ENCODE measurements around the gene GALNT18. TPM values are rescaled to one million over a fixed set of nuclear protein-coding genes. Genes with fewer than 3 reads are reported as not detected.

The GALNT18 gene
- total RNA-seq, 1 donor, result 4.7 TPM

DNA sequence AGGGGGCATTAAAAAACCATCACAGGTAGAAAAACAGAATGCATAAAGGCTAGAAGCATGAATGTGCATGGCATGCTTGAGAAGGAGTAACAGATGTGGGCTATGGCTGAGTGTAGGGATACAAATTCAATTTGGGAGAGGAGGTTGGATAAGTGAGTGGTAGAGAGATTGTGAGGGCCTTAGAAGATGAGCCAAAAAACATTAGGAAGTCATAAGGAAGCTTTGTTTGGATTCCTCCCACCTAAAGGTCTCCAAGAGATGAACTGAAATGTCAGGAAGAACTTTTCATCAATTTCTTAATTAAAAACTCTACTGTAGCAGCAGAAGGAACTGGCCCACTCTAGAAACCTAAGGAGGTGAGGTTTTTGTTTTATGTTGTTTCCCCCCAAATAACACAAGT, 227.6 kb downstream of the GALNT18 start:
- Histone ChIP-seq H3K36me3 (ENCODE audit: insufficient read depth, low read length) (no peaks in the 10 kb centered on the region), H3K4me1 (ENCODE audit: insufficient read depth, low read length) (peaks cover 26% of the 10 kb centered on the region), H3K27me3 (ENCODE audit: insufficient read depth, low read length) (peaks cover 6% of the 10 kb centered on the region), H4K20me1 (ENCODE audit: insufficient read depth, low read length) (no peaks in the 10 kb centered on the region), H3K4me2 (ENCODE audit: insufficient read depth, low read length) (no peak overlapping the region), H3K4me3 (ENCODE audit: insufficient read depth, low read length) (no peak overlapping the region), H3K79me2 (ENCODE audit: insufficient read depth, low read length) (no peaks in the 10 kb centered on the region), H2AFZ (ENCODE audit: low read length) (no peak overlapping the region), H3K9me3 (ENCODE audit: low read depth, low read length) (no peaks in the 10 kb centered on the region), H3K27ac (ENCODE audit: low read depth, low read length) (no peak overlapping the region)
- no peak for DNase-seq (ENCODE audit: insufficient read length, low spot score, missing footprints)
- TF ChIP-seq, protein P1, sequence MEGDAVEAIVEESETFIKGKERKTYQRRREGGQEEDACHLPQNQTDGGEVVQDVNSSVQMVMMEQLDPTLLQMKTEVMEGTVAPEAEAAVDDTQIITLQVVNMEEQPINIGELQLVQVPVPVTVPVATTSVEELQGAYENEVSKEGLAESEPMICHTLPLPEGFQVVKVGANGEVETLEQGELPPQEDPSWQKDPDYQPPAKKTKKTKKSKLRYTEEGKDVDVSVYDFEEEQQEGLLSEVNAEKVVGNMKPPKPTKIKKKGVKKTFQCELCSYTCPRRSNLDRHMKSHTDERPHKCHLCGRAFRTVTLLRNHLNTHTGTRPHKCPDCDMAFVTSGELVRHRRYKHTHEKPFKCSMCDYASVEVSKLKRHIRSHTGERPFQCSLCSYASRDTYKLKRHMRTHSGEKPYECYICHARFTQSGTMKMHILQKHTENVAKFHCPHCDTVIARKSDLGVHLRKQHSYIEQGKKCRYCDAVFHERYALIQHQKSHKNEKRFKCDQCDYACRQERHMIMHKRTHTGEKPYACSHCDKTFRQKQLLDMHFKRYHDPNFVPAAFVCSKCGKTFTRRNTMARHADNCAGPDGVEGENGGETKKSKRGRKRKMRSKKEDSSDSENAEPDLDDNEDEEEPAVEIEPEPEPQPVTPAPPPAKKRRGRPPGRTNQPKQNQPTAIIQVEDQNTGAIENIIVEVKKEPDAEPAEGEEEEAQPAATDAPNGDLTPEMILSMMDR (IDR thresholded peaks at IDR 0.05; ENCODE audit: extremely low read depth, low read depth, low read length), result no peak

DNA sequence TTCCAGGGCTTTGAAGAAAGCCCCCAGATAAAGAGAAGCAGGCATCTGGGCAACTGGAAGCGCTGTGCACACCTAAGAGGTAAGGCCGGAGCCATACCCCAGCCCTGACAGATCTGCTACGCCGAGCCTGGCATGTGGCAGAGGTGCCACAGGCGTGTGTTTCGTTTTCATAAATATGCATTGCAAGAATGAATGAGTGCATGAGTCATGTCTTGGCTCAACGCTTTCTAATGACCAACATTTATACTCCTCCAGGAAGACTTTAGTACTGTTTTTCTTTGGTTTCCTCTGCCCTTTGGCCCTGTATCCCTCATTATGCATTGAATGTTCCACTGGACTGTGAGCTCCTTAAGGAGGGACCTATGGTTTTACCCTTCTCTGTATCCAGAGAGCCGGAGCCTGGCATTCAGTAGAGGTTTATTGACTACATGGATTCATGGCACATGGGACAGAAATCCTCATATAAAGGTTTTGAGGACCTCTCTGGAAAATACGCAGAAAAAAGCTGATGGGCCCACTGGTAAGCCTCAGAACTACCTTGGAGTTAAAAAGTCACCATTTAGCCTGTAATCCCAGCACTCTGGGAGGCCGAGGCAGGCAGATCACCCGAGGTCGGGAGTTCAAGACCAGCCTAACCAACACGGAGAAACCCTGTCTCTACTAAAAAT, 229.9 kb downstream of the GALNT18 start:
- TF ChIP-seq, protein P1 (IDR thresholded peaks at IDR 0.05; ENCODE audit: extremely low read depth, low read depth, low read length), result no peak
- no peaks in the 10 kb centered on the region for H3K9me3 ChIP-seq (ENCODE audit: low read depth, low read length)
- H3K27ac ChIP-seq (ENCODE audit: low read depth, low read length), result peak overlapping the region; percentile 69
- peak; percentile 94 for DNase-seq (ENCODE audit: insufficient read length, low spot score, missing footprints)
- H3K36me3 ChIP-seq (ENCODE audit: insufficient read depth, low read length), result no peaks in the 10 kb centered on the region
- no peaks in the 10 kb centered on the region for H3K79me2 ChIP-seq (ENCODE audit: insufficient read depth, low read length)
- no peak overlapping the region for H3K4me3 ChIP-seq (ENCODE audit: insufficient read depth, low read length)
- no peaks in the 10 kb centered on the region for H4K20me1 ChIP-seq (ENCODE audit: insufficient read depth, low read length)
- peak overlapping the region; percentile 37 for H2AFZ ChIP-seq (ENCODE audit: low read length)
- peaks cover 3% of the 10 kb centered on the region for H3K27me3 ChIP-seq (ENCODE audit: insufficient read depth, low read length)
- H3K4me1 ChIP-seq (ENCODE audit: insufficient read depth, low read length), result peaks cover 25% of the 10 kb centered on the region
- peak overlapping the region; percentile 69 for H3K4me2 ChIP-seq (ENCODE audit: insufficient read depth, low read length)

DNA sequence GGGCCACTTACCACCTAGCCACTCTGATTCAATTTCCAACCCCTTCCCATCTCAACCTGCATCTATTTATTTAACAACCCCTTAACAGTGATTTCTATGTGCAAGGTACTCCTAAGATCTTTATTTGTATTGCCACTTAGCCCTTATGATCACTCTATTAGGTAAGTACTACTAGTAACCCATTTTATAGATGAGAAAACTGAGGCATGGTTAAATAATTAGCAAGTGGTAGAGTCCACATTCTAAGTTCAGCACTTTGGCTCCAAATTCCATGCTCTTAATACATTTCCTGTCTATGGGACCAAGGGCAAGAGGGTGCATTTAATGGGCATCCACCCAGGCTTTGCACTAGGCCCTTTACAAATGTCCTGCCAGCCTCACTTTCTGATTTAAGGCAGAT, 230.6 kb downstream of the GALNT18 start:
- peaks cover 17% of the 10 kb centered on the region for H3K4me1 ChIP-seq (ENCODE audit: insufficient read depth, low read length)
- H3K4me3 ChIP-seq (ENCODE audit: insufficient read depth, low read length), result no peak overlapping the region
- no peaks in the 10 kb centered on the region for H3K36me3 ChIP-seq (ENCODE audit: insufficient read depth, low read length)
- no peak overlapping the region for H2AFZ ChIP-seq (ENCODE audit: low read length)
- H3K9me3 ChIP-seq (ENCODE audit: low read depth, low read length), result no peaks in the 10 kb centered on the region
- H4K20me1 ChIP-seq (ENCODE audit: insufficient read depth, low read length), result no peaks in the 10 kb centered on the region
- peaks cover 3% of the 10 kb centered on the region for H3K27me3 ChIP-seq (ENCODE audit: insufficient read depth, low read length)
- TF ChIP-seq, protein P1 (IDR thresholded peaks at IDR 0.05; ENCODE audit: extremely low read depth, low read depth, low read length), result no peak
- no peak overlapping the region for H3K4me2 ChIP-seq (ENCODE audit: insufficient read depth, low read length)
- DNase-seq (ENCODE audit: insufficient read length, low spot score, missing footprints), result no peak
- no peaks in the 10 kb centered on the region for H3K79me2 ChIP-seq (ENCODE audit: insufficient read depth, low read length)
- peak overlapping the region; percentile 69 for H3K27ac ChIP-seq (ENCODE audit: low read depth, low read length)

DNA sequence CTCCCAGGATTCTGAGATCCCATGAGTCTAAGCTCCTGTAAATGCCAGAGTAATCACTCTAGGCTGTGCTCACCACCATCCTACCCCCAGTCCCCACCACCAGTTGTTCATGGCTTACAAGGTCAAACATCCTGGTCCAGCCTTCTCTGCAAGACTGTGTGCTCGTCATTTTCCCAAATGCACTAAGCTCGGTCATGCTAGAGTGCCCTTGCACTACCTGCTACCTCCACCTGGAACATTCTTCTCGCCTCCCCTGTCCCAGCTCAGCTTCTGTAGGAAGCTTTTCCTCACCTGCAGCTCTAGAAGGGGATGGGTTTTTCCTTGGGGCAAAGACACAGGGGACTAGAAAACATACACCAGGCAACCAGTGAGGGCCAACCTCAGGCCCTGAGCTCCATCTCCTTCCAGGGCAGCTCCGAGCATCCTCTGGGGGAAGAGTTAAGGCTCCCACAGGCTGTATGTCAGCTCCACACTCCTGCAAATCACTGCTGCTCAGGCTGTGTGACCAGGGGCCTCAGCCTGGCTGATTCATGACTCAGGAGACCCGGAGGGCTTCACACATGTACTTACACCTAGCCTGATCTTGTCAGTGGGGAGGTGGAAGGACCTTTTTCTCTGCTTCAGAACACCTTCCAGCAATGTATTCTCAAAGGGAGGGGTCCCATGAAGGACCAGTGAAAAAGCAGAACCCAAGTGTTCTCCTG, 231.6 kb downstream of the GALNT18 start:
- H3K27ac ChIP-seq (ENCODE audit: low read depth, low read length), result no peak overlapping the region
- no peak for DNase-seq (ENCODE audit: insufficient read length, low spot score, missing footprints)
- TF ChIP-seq, protein P1 (IDR thresholded peaks at IDR 0.05; ENCODE audit: extremely low read depth, low read depth, low read length), result no peak

More for the DNA sequence above, 231.6 kb downstream of the GALNT18 start:
- no peak overlapping the region for H2AFZ ChIP-seq (ENCODE audit: low read length)
- H3K36me3 ChIP-seq (ENCODE audit: insufficient read depth, low read length), result no peaks in the 10 kb centered on the region
- H3K27me3 ChIP-seq (ENCODE audit: insufficient read depth, low read length), result peaks cover 3% of the 10 kb centered on the region
- no peaks in the 10 kb centered on the region for H3K9me3 ChIP-seq (ENCODE audit: low read depth, low read length)
- no peaks in the 10 kb centered on the region for H3K79me2 ChIP-seq (ENCODE audit: insufficient read depth, low read length)
- H4K20me1 ChIP-seq (ENCODE audit: insufficient read depth, low read length), result no peaks in the 10 kb centered on the region
- H3K4me1 ChIP-seq (ENCODE audit: insufficient read depth, low read length), result peaks cover 11% of the 10 kb centered on the region
- no peak overlapping the region for H3K4me2 ChIP-seq (ENCODE audit: insufficient read depth, low read length)
- no peak overlapping the region for H3K4me3 ChIP-seq (ENCODE audit: insufficient read depth, low read length)

Data from osteoblast (primary cell).